NB4 (cell line): Measurements from ENCODE around the gene OR56A1.

ENCODE experiments used
- DNase-seq: peaks from one replicate; pipeline ENCODE4 v3.0.0; 2010; ENCODE audit warnings: low read depth
- H3K4me3 ChIP-seq: one replicate; pipeline ENCODE4 v1.5.1; 2011; ENCODE audit warnings: mild to moderate bottlenecking, low read depth, low read length, moderate library complexity
- CTCF ChIP-seq: IDR thresholded peaks from one replicate; pipeline ENCODE4 v1.5.1; 2012; ENCODE audit warnings: low read depth, low read length
- MAX ChIP-seq: IDR thresholded peaks from 2 replicates; pipeline ENCODE4 v1.6.1; 2011; ENCODE audit warnings: low read depth, low read length
- MYC ChIP-seq: IDR thresholded peaks from 2 replicates; pipeline ENCODE4 v1.6.1; 2011; ENCODE audit warnings: low read depth, low read length
- POLR2A ChIP-seq: IDR thresholded peaks from 2 replicates; pipeline ENCODE4 v1.6.1; 2011; ENCODE audit warnings: mild to moderate bottlenecking; ENCODE audit not compliant: insufficient read length; ENCODE audit errors: extremely low read depth

Gene OR56A1

DNA sequence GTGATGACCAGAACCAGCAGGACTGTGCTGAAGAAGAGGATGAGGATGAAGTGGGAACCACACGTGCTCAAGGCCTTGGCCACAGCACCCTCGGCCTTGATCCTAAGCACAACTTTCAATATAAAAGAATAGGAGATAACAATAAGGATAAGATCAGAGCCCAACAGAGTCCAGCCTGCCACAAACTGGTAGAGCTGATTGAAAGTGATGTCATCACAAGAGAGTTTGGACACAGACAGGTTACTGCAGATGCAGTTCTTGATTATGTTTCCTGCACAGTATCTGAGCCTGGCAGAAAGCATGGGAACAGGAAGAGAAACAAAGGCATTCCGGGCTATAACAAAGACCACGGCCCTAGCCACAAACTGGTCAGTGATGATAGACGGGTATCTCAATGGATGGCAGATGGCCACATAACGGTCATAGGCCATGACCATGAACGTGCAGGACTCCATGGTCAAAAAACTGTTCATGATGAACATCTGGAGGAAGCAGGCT is 28.3 kb downstream of the OR56A1 start:
- H3K4me3 ChIP-seq = no peak overlapping the region
- DNase-seq = no peak
- no peak for TF ChIP-seq MYC
- TF ChIP-seq MAX = no peak
- TF ChIP-seq CTCF = no peak
- TF ChIP-seq POLR2A = no peak

GRCh38 chr11:5994791-5995190 is 35.8 kb downstream of the OR56A1 start:
- no peak for DNase-seq
- TF ChIP-seq MAX (no peak), POLR2A (no peak), CTCF (no peak), MYC (no peak)
- no peak overlapping the region for H3K4me3 ChIP-seq

- no peak overlapping the region for H3K4me3 ChIP-seq
- peak; percentile 26 for DNase-seq
- TF ChIP-seq CTCF (peak; percentile 48), MAX (no peak)
These were observed 37.8 kb downstream of the OR56A1 start for GRCh38 chr11:5992604-5993251.

DNA sequence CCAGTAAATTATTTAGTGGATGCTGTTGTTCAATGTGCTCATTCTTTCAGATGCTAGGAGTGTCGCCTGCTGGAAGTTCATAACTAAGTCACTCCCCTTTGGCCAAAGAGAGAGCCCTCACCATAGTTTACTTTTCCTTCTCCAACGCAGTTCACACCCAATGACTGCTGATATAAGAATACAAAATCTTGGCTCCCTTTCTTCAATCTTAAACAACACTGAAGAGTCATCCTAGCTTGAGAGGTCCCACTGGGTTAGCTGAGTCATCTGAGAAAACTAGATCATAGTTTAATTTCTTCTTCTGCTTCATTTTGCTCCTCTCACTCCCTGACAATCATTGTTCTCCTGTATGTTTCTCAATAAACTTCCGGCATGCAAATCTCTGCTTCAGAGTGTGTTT is 38.4 kb downstream of the OR56A1 start:
- H3K4me3 ChIP-seq = no peak overlapping the region
- no peak for TF ChIP-seq MAX
- no peak for TF ChIP-seq CTCF
- TF ChIP-seq MYC = no peak
- TF ChIP-seq POLR2A = no peak
- no peak for DNase-seq

DNA sequence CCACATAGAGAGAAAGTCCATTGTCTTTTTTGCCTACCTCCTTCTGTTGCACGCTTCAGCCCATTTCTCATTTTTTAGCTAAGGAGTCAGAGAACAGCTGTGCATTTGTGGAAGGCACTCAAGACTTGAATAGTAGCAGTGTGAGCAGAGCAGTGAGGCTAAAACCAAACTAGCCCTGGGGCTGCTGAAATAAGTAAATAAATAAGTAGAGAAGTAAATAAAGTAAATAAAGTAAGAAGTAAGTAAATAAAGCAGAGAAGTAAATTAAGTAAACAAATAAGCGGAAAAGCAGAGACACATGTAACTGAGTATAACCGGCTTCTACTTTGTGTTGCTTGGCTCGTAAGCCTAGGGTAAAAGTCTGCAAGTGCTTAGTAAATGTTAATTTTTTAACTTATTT is 41.4 kb downstream of the OR56A1 start:
- H3K4me3 ChIP-seq = no peak overlapping the region
- no peak for TF ChIP-seq MAX
- TF ChIP-seq POLR2A = no peak
- no peak for TF ChIP-seq MYC
- no peak for DNase-seq

DNA sequence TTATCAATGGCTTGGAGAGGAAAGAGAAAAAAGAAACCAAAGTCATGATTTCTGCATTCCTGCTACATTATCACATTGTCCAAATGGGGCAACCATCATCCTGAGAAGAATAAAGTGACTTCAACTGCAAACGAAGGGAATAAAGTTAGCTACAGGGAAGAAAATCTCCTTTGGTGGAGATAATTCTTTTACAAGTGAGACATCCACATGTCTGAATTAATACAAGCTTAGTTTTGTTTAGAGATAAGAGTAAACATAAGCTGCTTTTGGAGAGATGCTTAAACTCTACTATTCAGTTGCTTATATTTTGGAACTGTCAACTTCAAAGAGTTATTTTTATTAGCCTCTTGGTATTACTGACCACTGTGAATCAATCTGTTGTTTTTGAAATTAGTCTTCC is 43.7 kb downstream of the OR56A1 start, which contains the start of gene OR52L1:
OR52L1 (minus strand) TSS at position 101 of the 400 bp plus-strand sequence; CDS start at position 46, 55 bp downstream.
- H3K4me3 ChIP-seq = no peak within 1 kb of the TSS
- TF ChIP-seq MAX = no peak
- no peak for TF ChIP-seq CTCF
- no peak for DNase-seq
